ENCODE measurements around the gene PDAP1.
"Not testable (repeated sequence)": the region's sequence is repeated elsewhere in the genome, so short reads cannot be mapped to it uniquely, and the experiment has no call there.

Gene PDAP1

DNA sequence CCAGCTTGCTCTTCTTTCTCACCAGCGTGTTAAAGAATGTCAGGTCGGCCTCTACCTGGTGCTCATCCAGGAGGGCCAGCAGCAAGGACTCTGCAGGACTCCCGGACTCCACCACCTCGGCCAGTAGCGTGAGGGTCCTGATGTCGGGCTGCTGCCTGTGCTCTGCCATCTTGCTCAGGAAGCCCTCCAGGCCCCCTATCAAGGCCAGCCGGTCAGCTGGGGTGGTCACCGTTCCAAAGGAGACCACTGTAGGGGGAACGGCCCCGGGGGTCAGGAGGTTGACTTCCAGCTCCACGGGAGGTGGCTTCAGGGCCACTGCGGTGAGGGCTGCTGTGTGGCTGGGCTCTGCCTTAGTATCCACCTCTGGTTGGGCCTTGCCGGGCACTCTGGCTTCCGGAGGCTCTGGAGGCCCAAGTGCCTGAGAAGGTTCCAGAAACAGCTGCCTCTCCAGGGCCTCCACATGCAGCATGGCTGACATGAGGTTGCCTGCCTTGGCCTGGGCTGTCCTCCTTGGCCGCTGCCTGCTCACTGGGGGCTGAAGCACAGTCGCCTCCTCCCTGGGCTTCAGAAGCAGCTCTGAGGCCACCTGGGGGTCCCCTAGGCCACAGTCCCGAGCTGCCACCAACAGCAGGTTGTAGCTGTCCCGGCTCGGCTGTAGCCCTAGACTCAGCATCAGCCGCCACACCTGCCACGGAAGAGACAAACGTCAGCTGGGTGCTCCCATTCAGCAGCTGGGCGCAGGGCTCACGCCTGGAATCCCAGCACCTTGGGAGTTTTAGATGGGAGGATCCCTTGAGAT is 16.7 kb upstream of the PDAP1 start:
- DNase-seq: no peak

DNA sequence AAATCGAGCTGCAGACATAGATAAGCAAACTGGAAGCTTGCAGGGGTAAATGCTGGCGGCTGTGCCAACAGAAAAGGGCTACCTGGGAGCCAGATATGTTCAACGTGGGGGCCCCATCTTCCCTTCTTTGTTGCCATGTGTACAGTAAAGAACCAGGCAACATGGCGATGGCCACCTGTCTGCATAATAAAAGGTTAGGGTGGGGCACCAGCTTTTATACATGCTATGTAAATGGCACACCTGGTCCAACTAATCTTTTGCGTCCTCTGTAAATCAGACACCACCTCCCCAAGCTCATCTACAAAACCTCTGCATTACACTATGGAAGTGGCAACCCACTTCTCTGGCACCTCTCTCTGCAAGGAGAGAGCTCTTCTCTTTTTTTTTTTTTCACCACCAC is 14.2 kb upstream of the PDAP1 start:
- DNase-seq: peak; percentile 61

DNA sequence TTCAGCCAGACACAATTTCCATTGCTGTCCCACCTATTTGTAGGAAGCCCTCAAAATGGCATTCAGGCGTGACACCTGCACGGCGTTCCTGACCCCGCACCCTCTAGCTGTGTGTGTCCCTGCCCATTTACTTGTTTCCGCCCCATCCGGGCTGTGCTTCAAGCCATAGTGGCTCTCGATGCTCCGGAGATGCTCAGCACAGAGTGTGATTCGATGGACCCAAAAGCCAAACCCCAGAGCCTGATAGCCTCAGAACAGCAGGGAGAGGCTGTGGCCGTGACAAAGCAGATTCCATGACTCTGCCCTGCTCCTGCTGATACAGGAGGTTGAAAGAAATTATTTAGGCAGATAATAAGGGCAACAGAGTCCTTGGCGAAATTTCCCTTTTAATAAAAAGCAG is 13.8 kb upstream of the PDAP1 start:
- DNase-seq: peak; percentile 37

DNA sequence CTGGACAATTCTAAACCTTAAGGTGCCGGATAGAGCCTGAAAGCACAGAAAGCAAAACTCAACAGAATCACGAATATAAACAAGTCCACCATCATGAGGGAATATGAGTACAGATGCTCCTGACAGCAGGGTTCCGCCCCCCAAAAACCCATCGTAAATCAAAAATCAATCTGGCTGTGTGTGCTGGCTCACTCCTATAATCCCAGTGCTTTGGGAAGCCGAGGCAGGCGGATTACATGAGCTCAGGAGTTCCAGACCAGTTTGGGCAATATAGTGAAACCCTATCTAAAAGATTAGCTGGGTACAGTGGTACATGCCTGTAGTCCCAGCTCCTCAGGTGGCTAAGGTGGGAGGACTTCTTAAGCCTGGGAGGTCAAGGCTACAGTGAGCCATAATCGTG is 12.6 kb upstream of the PDAP1 start:
- no peak for DNase-seq

DNA sequence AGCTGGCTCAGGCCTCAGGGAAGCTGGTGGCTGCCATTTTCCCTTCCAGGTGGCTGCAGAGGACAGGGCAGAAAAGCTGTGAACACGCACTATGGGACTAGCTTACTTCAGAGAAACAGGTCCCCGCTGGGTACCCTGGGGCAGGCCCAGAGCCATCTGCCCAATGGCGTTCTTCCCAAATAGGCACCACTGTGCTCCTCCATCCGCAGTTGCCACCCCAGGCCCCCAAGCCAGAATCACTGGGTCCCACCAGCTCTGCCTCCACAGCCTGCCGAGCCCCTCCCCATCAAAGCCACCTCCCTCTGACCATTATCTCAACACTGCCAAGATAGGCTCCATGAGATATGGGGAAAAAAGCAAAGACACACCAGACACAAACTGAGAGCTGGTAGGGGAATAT is 11.8 kb upstream of the PDAP1 start:
- DNase-seq: no peak

DNA sequence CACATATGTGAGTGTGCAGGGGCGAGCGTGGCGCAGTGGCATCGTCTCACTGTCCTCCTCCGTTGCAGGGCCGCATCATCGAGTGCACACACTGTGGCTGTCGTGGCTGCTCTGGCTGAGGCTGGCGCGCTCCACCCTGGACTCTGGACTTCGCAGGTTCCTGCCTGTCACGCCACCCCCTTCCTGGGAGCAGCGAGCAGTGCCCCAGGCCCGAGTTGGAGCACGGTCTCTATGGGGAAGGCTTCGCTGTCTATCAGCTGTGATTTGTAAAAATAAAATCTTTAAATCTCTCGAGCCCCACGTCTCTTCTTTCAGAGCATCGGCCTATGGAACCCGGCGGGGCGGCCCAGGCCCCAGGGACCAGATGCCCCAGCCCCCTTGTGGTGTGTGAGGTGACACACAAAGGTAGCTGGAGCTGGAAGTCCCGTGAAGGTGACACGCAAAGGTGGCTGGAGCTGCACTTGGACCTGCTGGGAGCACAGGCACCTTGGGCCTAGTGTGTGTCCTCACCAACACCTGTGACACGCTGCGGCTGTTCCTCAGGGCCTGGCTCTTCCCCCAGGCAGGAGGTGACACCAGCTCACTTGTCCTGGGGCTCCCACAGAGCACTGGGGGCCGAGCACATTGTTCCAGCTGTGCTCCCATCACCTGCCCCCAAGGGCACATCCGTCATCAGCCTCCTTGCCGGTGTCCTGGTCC is 11.1 kb upstream of the PDAP1 start:
- DNase-seq: no peak

DNA sequence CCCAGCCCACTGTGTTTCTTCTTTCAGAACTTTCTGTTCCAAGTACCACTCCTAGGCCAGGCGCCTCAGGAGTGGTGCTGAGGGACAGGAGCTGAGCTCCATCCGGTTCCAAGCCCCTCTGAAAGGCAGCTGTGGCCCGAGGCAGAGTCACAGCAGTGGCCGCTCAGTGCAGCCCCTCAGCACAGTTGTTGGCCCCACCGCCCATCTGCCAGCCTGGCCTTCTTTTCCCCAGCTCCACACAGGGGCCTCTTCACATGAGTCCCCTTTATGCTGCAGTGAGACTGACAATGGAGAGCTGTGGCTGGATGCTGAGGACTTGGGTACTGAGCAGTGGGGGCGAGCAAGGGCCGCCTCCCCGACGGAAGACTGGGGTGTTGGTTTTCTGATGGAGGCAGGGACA is 9.9 kb upstream of the PDAP1 start:
- DNase-seq: no peak

DNA sequence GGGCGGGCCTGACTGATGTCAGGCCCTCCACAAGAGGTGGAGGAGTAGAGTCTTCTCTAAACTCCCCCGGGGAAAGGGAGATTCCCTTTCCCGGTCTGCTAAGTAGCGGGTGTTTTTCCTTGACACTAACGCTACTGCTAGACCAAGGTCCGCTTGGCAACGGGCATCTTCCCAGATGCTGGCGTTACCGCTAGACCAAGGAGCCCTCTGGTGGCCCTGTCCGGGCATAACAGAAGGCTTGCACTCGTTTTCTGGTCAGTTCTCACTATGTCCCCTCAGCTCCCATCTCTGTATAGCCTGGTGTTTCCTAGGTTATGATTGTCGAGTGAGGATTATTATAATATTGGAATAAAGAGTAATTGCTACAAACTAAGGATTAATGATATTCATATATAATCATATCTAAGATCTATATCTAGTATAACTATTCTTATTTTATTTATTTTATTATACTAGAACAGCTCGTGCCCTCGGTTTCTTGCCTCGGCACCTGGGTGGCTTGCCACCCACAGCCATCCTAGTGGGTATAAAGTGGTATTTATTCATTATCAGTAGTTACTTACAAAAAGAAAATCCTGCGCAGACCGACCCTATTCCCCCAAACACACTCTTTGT is 7.2 kb upstream of the PDAP1 start:
- not testable (repeated sequence) for DNase-seq

DNA sequence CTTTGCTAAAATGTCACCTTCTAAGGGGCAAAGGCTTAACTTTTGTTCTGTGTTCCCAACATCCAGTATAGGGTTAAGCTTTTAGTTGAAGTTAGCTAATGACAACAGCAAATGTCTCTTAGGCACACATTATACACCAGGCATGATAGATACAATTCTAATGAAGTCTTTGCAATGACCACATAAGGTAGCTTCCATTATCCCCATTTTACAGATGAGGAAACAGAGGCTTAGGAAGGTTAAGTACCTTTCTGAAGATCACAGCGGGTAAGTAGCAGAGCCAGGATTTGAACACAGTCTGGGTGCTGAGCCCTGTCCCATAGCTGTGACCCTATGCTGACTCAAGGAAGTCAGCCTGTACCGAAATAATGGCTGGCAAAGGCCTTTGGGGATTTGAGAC is 2.2 kb upstream of the PDAP1 start:
- DNase-seq: no peak

DNA sequence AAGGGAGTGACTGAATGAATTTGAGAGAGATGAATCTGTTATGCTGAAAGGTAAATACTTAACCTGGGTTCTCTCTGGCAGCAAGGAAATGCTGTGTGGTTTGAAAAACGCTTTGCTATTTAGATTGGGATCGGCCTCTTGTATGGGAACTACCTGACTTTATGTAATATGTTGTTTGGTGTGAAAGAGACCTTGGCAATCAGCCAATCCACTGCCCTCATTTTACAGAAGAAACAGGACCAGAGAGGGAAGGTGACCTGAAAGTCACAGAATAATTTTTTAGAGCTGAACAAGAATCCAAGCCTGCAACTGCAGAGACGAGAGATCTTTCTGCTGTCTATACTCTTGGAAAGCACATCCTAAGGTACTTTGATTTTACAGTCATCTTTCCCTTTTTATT is 1.4 kb upstream of the PDAP1 start:
- DNase-seq: no peak

DNA sequence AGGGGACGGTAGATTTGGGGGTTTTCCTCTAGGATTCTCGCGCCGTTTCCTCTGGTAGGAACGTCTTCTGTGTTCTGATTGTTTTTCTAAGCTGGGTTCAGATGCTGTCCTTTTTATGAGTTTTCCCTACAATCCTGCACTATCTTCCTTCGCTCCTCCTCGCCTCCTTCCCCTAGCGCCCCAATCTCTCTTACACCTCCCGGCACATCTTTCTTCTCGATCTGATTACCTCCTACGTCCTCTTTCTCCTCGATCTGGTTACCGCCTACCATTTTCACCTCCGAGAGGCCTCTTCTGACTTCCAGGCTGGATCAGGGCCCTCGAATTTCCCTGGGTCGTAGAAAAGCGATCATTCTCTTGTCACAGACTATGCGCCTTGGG is 785 bp upstream of the PDAP1 start:
- DNase-seq: no peak

DNA sequence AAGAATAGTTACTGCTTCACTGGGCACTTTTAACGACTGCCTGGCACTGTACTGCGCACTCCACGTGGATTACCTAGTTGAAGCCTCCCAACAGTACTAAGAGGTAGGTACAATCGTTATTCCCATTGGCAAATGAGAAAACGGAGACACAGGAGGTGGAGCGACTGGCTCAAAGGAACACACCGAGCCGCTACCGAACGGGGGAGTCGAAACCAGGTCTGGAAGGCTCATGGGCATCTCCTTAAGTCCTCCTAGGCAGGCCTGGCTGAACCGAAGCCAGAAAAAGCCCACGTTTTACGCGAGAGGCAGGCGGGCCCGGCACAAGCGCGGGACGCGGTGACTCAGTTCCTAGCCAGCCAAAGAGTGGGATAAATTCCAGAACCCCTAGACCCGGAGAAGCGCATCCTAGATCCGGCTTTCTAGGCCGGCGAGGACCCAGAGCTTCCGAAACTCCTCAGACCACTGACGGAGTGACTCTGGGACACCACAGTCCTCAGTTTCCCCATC is 472 bp downstream of the PDAP1 start:
- DNase-seq: no peak

DNA sequence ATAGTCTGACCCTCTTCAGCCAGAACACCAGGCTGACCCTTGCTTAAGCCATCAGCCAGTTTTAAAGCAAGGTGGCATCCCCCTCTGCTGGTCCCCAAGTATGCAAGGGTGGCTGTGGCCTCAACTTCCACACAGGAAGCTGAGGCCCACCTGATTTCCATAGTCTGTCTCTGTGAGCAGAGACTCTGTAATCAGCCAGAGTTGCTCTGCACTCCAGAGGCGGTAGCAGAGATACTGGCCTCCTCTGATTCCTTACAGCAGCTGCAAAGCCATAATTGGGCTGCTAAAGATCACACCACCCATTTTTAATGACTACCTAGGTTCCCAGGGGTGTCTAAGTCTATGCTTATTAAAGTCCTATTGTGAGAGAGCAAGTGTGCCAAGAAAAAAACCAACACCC is 1.8 kb downstream of the PDAP1 start:
- DNase-seq: no peak

DNA sequence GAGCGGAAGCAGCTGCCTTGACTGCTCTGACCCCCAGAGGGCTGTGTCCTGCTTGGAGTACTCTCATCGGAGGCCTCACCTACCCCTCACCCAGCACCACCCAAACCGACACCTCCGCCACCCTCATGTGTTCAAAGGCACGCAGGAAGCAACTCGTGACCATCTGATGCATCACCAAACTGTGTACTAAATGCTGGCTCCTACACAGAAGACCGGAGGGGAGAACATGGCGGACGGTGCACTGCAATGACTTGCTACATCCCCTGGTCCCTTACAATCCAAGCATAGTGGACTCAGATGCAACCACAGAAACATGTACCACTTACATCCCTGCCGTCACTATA is 3.4 kb downstream of the PDAP1 start:
- DNase-seq: no peak

DNA sequence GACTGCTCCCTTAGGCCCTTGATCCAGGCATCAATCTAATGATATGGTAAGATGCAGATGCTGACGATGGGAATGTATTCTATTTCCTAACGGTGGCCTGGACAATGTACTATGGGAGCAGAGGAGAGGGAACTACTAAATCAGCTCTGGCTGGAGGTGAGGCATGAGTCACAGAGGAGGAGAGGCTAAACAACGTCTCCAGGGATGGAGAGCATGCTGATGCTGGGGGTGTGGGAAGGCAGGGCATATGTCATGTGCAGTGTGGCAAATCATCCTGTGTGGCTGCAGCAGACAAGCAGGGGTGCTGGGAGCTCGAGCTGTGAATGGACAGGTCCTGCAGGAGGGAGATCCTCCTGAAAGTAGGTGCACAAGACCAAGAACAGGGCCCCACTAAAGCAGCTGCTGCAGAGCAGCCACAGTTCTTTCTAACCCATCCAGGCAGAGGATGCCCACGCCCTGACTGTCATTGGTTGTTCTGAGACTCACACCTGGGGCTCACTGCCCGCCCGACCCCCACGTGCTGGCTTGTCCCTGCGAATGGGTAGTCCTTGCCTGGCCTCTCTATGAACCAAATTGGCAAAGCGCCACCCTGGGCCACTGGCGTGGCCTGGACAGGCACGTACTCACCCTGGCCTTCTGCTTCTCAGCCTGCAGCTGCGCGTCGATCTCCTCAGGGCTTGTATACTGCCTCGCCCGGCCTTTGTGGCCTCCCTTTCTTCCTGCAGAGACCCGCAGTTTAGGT is 4.0 kb downstream of the PDAP1 start:
- DNase-seq: no peak

DNA sequence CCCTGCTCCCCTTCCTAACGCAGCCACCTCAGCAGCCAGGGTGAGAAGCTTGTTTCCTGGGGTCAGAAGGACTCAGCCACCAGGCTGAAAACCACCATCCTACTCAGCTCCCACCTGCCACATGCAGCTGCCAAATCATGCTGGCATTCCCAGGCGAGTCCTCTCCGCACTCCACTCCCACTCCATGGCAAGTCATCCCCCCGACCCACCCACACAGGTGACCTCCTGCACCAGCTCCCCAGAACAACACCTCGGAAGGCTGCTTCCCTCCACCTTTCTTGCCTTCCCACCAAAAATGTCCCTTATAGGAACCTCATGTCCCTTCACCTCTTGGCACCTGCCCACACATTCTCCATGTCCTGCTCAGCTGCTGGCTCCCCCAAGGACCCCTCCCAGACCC is 4.6 kb downstream of the PDAP1 start:
- DNase-seq: no peak

DNA sequence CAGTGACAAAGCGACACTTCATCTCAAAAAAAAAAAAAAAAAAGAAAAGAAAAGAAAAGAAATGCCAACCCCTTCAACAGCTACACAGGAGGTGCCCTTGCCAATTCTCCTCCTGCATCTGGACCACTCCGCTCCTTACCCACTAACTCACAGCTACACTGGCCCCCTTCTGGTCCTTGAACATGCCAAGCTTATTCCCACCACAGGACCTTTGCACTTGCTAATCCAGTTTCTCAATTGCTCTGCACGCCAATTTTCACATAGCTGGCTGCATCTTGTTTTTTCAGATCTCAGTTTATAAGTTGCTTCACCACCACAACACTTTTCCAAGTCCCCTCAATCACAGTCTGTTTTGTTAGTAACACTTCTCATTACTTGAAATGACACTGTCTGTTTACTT is 5.5 kb downstream of the PDAP1 start:
- no peak for DNase-seq

DNA sequence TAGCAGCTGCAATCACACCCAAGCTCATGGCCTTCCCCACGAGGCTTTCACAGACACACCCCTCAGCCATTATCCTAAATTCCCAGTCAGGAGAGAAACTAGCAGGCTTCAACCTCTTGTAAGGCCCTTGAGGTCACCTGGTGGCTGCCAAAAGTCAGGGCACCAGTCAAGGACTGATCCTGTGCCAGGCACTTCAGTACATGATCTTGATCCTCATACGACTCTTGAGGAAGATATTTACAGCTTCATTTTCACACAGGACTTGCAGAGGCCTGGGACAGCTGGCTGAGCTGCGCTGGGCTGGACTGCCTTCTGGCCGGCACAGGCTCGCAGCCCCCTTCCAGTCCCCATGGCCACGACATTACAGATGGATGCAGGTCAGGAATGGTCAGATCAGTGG is 8.8 kb downstream of the PDAP1 start:
- no peak for DNase-seq

DNA sequence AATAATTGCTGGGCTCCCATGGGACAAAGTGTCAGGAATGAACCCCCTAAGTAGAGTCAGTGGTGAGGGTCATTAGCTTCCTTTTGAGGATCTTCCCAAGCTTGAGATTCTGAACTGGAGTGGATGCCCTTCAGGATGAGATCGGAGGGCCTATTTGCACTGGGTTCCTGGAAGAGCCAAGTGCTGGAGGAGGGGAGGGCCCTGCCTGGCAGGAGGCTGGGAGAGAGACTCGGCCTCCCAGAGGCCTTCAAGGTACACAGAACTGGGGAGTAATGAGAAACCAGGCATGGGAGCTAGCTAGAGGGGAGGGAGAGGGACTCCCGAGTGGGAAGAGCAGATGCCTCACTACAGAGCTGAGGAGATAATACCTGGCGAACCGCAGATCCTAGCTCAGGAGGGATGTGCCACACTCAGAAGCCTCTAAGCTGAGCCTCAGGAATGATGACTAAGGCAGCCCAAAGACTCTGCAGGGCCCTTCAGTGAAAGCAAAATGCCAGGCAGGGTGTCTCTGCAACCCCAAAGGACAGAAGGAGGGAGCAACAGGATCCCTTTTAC is 9.4 kb downstream of the PDAP1 start:
- DNase-seq: no peak

DNA sequence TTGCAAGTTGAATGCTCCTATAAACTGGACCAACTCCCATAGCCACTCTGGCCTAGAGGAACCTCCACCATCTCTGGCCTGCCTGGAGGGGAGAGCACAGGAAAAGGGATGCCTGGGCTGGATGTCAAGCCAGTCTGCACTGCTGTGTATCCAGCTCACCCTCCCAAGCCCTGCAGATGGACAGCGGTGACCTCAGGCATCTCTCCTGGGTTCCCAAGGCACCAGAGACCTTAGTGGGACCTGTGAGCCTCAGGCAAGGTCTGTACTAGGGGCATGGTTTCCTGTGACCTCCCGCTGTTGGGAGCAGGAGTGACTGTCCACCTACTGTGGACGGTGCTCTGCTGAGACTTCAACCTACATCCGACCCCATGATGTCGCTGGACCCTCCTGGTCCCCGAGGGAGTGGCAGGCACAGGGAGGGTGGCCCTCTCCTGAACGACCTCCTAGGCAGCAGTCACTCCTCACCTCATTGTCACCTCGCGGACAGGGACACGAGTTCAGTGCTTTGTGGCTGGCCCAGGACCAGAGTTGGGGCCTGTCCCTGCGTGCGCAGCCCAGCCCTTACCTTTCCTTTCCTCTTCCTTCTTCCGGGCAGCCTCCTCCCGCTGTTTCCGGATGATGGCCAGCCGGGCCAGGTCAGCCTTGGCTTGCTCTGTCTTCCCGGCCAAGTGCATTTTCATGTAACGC is 11.0 kb downstream of the PDAP1 start:
- no peak for DNase-seq

DNA sequence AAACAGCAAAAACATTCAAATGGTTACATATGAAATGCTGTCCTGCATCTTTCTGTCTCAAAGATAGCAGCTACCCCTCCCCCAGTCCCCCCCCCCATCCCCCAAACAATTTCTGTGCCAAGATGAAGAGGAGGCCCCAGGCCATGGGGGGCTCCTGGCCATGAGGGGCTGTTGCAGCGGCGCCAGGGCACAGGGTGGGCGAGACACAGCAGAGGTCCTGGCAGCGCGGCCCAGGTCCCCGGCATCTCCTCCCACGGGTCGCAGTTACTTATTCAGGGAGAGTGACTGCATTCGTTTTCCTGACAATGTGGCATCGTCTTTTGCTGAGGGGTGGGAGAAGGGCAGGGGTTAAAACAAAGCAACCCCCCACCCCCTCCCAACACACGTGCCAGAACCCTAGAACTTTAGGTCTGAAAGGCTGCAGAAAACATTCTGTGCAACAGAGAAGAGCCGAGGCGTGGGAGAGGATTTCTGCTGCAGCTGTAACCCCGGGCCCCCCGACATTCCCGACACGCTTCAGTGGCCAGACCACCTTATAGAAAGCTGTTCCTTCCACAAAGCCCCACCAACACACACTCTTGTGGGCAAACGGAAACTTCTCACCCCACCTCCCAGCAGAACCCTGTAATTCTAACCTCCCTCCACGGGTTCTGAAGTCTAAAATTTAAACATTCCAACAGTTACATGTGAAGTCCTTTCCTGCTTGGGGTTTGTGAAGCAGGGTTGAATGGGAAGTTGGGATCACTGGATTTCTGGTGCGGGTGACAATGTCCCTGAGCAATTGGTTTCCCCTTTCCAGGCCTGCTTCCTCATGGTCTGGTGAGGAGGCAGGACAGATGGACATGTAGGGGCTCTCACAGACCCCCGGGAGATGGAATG is 11.7 kb downstream of the PDAP1 start:
- DNase-seq: no peak

Data from NCI-H774 (cell line).